CD4-positive, alpha-beta T cell treated with Interleukin-17A for 4 hours (primary cell): ENCODE data around the gene MRPL53.
"Not testable (repeated sequence)": the region's sequence is repeated elsewhere in the genome, so short reads cannot be mapped to it uniquely, and the experiment has no call there.

Experiments
- DNase-seq: peaks from one replicate; pipeline ENCODE4 v3.0.0-alpha.2; 2020; ENCODE audit warnings: mixed read lengths

The MRPL53 gene

GRCh38 chr2:74502147-74502719, 29.8 kb upstream of the MRPL53 start:
- DNase-seq: no peak

GRCh38 chr2:74501335-74502071, 29.0 kb upstream of the MRPL53 start:
- no peak for DNase-seq

- DNase-seq: no peak
Observed at GRCh38 chr2:74500578-74500946, 28.1 kb upstream of the MRPL53 start.

GRCh38 chr2:74499940-74500577, 27.6 kb upstream of the MRPL53 start:
- DNase-seq: no peak

GRCh38 chr2:74499267-74499939, 26.9 kb upstream of the MRPL53 start, which contains the start of gene LBX2:
TSS of gene LBX2 (minus strand) at chr2:74499603. CDS start at chr2:74499537, 66 bp downstream.
- no peak for DNase-seq

GRCh38 chr2:74498500-74499266, 26.2 kb upstream of the MRPL53 start:
- DNase-seq: peak; percentile 42

- DNase-seq: peak; percentile 38
Observed at GRCh38 chr2:74497777-74498499, 25.5 kb upstream of the MRPL53 start.

- no peak for DNase-seq
Observed at GRCh38 chr2:74496997-74497776, 24.7 kb upstream of the MRPL53 start.

GRCh38 chr2:74495440-74495839, 23.0 kb upstream of the MRPL53 start:
- no peak for DNase-seq

- DNase-seq: no peak
Observed at GRCh38 chr2:74493546-74493945, 21.1 kb upstream of the MRPL53 start.

GRCh38 chr2:74491648-74492544, 19.4 kb upstream of the MRPL53 start:
- no peak for DNase-seq

GRCh38 chr2:74489906-74490305, 17.4 kb upstream of the MRPL53 start:
- no peak for DNase-seq

GRCh38 chr2:74488643-74489481, 16.4 kb upstream of the MRPL53 start:
- DNase-seq: no peak

GRCh38 chr2:74486141-74486540, 13.7 kb upstream of the MRPL53 start:
- DNase-seq: no peak

GRCh38 chr2:74483675-74484164, 11.2 kb upstream of the MRPL53 start:
- DNase-seq: not testable (repeated sequence)

GRCh38 chr2:74482801-74483674, 10.6 kb upstream of the MRPL53 start, which contains the start of the genes CCDC142 and TTC31:
TSS of gene CCDC142 (minus strand) at chr2:74482998. CDS start at chr2:74482837, 161 bp downstream.
TSS of gene TTC31 (plus strand) at chr2:74483081. CDS start at chr2:74483096, 15 bp downstream.
- peak; percentile 95 for DNase-seq

- DNase-seq: peak; percentile 60
Observed at GRCh38 chr2:74481961-74482800, 9.7 kb upstream of the MRPL53 start.
